Uterus (tissue), 4 donors: ENCODE data around the gene PSMB2. TPM values are rescaled to one million over a fixed set of nuclear protein-coding genes. Genes with fewer than 3 reads are reported as not detected.
A peak's percentile ranks its signal among the peaks of the same experiment; 100 is the strongest.
"Not testable (repeated sequence)": the region's sequence is repeated elsewhere in the genome, so short reads cannot be mapped to it uniquely, and the experiment has no call there.

Experiments
- DNase-seq, 2 donors: peaks; one replicate each; pipeline ENCODE4 v3.0.0-alpha.2; 2019 to 2020
- H3K27ac ChIP-seq, 2 donors: fragments of 200-600 bp; sonication (generic); 1 replicate in 1 of 2; 2 replicates in 1 of 2; pipeline ENCODE4 v1.5.1; 2016 to 2018
- H3K27me3 ChIP-seq, 2 donors: fragments of 200-600 bp; sonication (generic); one replicate each; pipeline ENCODE4 v1.5.1; 2018 to 2019; ENCODE audit warnings: control low read depth in 1 of 2
- H3K36me3 ChIP-seq, 2 donors: fragments of 200-600 bp; sonication (generic); one replicate each; pipeline ENCODE4 v1.5.1; 2019; ENCODE audit warnings: control low read depth in 1 of 2
- H3K4me1 ChIP-seq, 2 donors: fragments of 200-600 bp; sonication (generic); one replicate each; pipeline ENCODE4 v1.5.1; 2018 to 2019; ENCODE audit warnings: control low read depth in 1 of 2
- H3K4me3 ChIP-seq, 2 donors: fragments of 200-600 bp; sonication (generic); 1 replicate in 1 of 2; 2 replicates in 1 of 2; pipeline ENCODE4 v1.5.1; 2018 to 2019; ENCODE audit warnings: mild to moderate bottlenecking in 1 of 2
- H3K9me3 ChIP-seq, 2 donors: fragments of 200-600 bp; sonication (generic); one replicate each; pipeline ENCODE4 v1.5.1; 2019; ENCODE audit warnings: control low read depth in 1 of 2
- POLR2A ChIP-seq, 2 donors: fragments of 450-650 bp; IDR thresholded peaks; one replicate each; pipeline ENCODE4 v1.6.1; 2016; ENCODE audit warnings: antibody characterized with exemption in 2 of 2, mild to moderate bottlenecking in 1 of 2, moderate library complexity in 1 of 2
- intact Hi-C: fragments of 100-400 bp; cut with DNase I; formaldehyde crosslinking; loops from one replicate; pipeline ENCODE4 v1.15.1; 2023; ENCODE audit warnings: low total_unique reads
- total RNA-seq, 4 donors: library from RNA; depleted of rRNA in 3 of 4; stranded (reverse); fragments of >200 nt in 3 of 4; gene quantifications; one replicate each; pipeline versions ENCODE4 v1.1.0 to v1.2.4, GENCODE V29; 2014 to 2023
- TF ChIP-seq, protein P1 (sequence below), 4 experiments: fragments of 200-600 bp in 2 of 4; fragments of 450-650 bp in 2 of 4; sonication (generic) in 2 of 4; IDR thresholded peaks; one replicate each; pipeline ENCODE4 v1.5.1; 2016 to 2019; ENCODE audit warnings: antibody characterized with exemption in 4 of 4, mild to moderate bottlenecking in 2 of 4, moderate library complexity in 1 of 4
- donor health status: DM: yes; HTN: yes; CAD: no.

PSMB2 gene
- total RNA-seq, 4 donors from 2014 or later: 4.9 to 40.2 (median 27.2) TPM

GRCh38 chr1:35580949-35581388 lies 60.4 kb downstream of the PSMB2 start:
- no peak overlapping the region for H3K27ac ChIP-seq

DNA sequence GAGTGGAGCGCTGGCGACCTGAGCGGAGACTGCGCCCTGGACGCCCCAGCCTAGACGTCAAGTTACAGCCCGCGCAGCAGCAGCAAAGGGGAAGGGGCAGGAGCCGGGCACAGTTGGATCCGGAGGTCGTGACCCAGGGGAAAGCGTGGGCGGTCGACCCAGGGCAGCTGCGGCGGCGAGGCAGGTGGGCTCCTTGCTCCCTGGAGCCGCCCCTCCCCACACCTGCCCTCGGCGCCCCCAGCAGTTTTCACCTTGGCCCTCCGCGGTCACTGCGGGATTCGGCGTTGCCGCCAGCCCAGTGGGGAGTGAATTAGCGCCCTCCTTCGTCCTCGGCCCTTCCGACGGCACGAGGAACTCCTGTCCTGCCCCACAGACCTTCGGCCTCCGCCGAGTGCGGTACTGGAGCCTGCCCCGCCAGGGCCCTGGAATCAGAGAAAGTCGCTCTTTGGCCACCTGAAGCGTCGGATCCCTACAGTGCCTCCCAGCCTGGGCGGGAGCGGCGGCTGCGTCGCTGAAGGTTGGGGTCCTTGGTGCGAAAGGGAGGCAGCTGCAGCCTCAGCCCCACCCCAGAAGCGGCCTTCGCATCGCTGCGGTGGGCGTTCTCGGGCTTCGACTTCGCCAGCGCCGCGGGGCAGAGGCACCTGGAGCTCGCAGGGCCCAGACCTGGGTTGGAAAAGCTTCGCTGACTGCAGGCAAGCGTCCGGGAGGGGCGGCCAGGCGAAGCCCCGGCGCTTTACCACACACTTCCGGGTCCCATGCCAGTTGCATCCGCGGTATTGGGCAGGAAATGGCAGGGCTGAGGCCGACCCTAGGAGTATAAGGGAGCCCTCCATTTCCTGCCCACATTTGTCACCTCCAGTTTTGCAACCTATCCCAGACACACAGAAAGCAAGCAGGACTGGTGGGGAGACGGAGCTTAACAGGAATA lies 64.0 kb downstream of the PSMB2 start:
- H3K27ac ChIP-seq: no peak overlapping the region
- TF ChIP-seq, protein P1, sequence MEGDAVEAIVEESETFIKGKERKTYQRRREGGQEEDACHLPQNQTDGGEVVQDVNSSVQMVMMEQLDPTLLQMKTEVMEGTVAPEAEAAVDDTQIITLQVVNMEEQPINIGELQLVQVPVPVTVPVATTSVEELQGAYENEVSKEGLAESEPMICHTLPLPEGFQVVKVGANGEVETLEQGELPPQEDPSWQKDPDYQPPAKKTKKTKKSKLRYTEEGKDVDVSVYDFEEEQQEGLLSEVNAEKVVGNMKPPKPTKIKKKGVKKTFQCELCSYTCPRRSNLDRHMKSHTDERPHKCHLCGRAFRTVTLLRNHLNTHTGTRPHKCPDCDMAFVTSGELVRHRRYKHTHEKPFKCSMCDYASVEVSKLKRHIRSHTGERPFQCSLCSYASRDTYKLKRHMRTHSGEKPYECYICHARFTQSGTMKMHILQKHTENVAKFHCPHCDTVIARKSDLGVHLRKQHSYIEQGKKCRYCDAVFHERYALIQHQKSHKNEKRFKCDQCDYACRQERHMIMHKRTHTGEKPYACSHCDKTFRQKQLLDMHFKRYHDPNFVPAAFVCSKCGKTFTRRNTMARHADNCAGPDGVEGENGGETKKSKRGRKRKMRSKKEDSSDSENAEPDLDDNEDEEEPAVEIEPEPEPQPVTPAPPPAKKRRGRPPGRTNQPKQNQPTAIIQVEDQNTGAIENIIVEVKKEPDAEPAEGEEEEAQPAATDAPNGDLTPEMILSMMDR (IDR thresholded peaks at IDR 0.05): no peak
- no peak for TF ChIP-seq POLR2A (IDR thresholded peaks at IDR 0.05)
- intact Hi-C loops: no loop called here
- DNase-seq: no peak
- H3K9me3 ChIP-seq: no peaks in the 10 kb centered on the region
- peaks cover 0 to 7% of the 10 kb centered on the region in 2 donors for H3K4me1 ChIP-seq
- H3K36me3 ChIP-seq: no peaks in the 10 kb centered on the region
- no peaks in the 10 kb centered on the region for H3K27me3 ChIP-seq
- H3K4me3 ChIP-seq: peak overlapping the region; percentile 25

More at GRCh38 chr1:35580949-35581388, 60.4 kb downstream of the PSMB2 start:
- DNase-seq: no peak
- no peaks in the 10 kb centered on the region for H3K36me3 ChIP-seq
- no peak for TF ChIP-seq POLR2A (IDR thresholded peaks at IDR 0.05)
- H3K9me3 ChIP-seq: no peaks in the 10 kb centered on the region
- no peaks in the 10 kb centered on the region for H3K4me1 ChIP-seq
- H3K4me3 ChIP-seq: no peak overlapping the region
- intact Hi-C loops: no loop called here
- no peaks in the 10 kb centered on the region for H3K27me3 ChIP-seq

DNA sequence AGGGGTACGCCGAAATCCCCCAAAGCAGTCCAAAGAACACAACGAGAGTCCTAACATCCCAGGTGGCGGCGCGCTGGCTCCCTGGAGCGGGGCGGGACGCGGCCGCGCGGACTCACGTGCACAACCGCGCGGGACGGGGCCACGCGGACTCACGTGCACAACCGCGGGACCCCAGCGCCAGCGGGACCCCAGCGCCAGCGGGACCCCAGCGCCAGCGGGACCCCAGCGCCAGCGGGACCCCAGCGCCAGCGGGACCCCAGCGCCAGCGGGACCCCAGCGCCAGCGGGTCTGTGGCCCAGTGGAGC lies 64.6 kb downstream of the PSMB2 start:
- H3K4me1 ChIP-seq, H3K27me3 ChIP-seq, DNase-seq, H3K9me3 ChIP-seq, intact Hi-C loops, H3K4me3 ChIP-seq, H3K27ac ChIP-seq, H3K36me3 ChIP-seq: not testable (repeated sequence)

GRCh38 chr1:35576061-35576765 lies 65.1 kb downstream of the PSMB2 start:
- no peak for DNase-seq
- Histone ChIP-seq H3K4me1 (peaks cover 0 to 7% of the 10 kb centered on the region in 2 donors), H3K27me3 (no peaks in the 10 kb centered on the region), H3K9me3 (no peaks in the 10 kb centered on the region), H3K27ac (no peak overlapping the region), H3K4me3 (no peak overlapping the region), H3K36me3 (no peaks in the 10 kb centered on the region)
- intact Hi-C loops: no loop called here
- TF ChIP-seq POLR2A (IDR thresholded peaks at IDR 0.05): no peak
- TF ChIP-seq, protein P1 (IDR thresholded peaks at IDR 0.05): no peak

GRCh38 chr1:35575416-35575958 lies 65.8 kb downstream of the PSMB2 start:
- H3K4me1 ChIP-seq: peaks cover 0 to 7% of the 10 kb centered on the region in 2 donors
- no peak for TF ChIP-seq POLR2A (IDR thresholded peaks at IDR 0.05)
- TF ChIP-seq, protein P1 (IDR thresholded peaks at IDR 0.05): no peak
- no peaks in the 10 kb centered on the region for H3K9me3 ChIP-seq
- H3K27ac ChIP-seq: no peak overlapping the region
- no peak for DNase-seq
- no peaks in the 10 kb centered on the region for H3K36me3 ChIP-seq
- H3K4me3 ChIP-seq: no peak overlapping the region
- intact Hi-C loops: no loop called here
- H3K27me3 ChIP-seq: no peaks in the 10 kb centered on the region
